SHP77 treated with DMSO at 0.1 percent for 48 hours (cell line): ENCODE results near the gene GGT1.
"Not testable (repeated sequence)": the region's sequence is repeated elsewhere in the genome, so short reads cannot be mapped to it uniquely, and the experiment has no call there.

Source experiments
- DNase-seq: peaks from one replicate; lab custom pipeline; 2025; lab: John Stamatoyannopoulos, UW

The GGT1 gene

GRCh38 chr22:24584166-24584790 is 18.7 kb upstream of the GGT1 start:
- no peak for DNase-seq

GRCh38 chr22:24584871-24585411 is 18.1 kb upstream of the GGT1 start:
- no peak for DNase-seq

GRCh38 chr22:24585461-24585860 is 17.5 kb upstream of the GGT1 start:
- no peak for DNase-seq

- DNase-seq = no peak
These were observed 17.0 kb upstream of the GGT1 start for GRCh38 chr22:24585927-24586546.

GRCh38 chr22:24587251-24587650 is 15.7 kb upstream of the GGT1 start:
- DNase-seq = no peak

- no peak for DNase-seq
These were observed 15.0 kb upstream of the GGT1 start for GRCh38 chr22:24587948-24588347.

GRCh38 chr22:24588381-24588756 is 14.6 kb upstream of the GGT1 start:
- DNase-seq = no peak

GRCh38 chr22:24588757-24589481 is 14.1 kb upstream of the GGT1 start:
- DNase-seq = no peak

GRCh38 chr22:24589518-24590030 is 13.4 kb upstream of the GGT1 start:
- no peak for DNase-seq

GRCh38 chr22:24590596-24591173 is 12.3 kb upstream of the GGT1 start:
- DNase-seq = no peak

GRCh38 chr22:24591286-24591830 is 11.6 kb upstream of the GGT1 start:
- DNase-seq = no peak

- no peak for DNase-seq
These were observed 10.7 kb upstream of the GGT1 start for GRCh38 chr22:24592058-24592850.

- peak; percentile 13 for DNase-seq
These were observed 10.0 kb upstream of the GGT1 start, which contains the start of gene LRRC75B for GRCh38 chr22:24592851-24593558. Gene LRRC75B, minus strand, starts transcription at chr22:24593073. Its CDS starts 34 bp downstream, at chr22:24593039.

- DNase-seq = not testable (repeated sequence)
These were observed 9.5 kb upstream of the GGT1 start for GRCh38 chr22:24593559-24593835.

- no peak for DNase-seq
These were observed 9.0 kb upstream of the GGT1 start for GRCh38 chr22:24593836-24594568.

- no peak for DNase-seq
These were observed 8.3 kb upstream of the GGT1 start for GRCh38 chr22:24594569-24595120.

GRCh38 chr22:24595228-24595627 is 7.8 kb upstream of the GGT1 start:
- no peak for DNase-seq

- no peak for DNase-seq
These were observed 7.1 kb upstream of the GGT1 start for GRCh38 chr22:24595863-24596262.

- not testable (repeated sequence) for DNase-seq
These were observed 5.9 kb upstream of the GGT1 start for GRCh38 chr22:24597076-24597475.

GRCh38 chr22:24599514-24599913 is 3.5 kb upstream of the GGT1 start:
- no peak for DNase-seq
